ENCODE results near the gene LRRC71.

DNA sequence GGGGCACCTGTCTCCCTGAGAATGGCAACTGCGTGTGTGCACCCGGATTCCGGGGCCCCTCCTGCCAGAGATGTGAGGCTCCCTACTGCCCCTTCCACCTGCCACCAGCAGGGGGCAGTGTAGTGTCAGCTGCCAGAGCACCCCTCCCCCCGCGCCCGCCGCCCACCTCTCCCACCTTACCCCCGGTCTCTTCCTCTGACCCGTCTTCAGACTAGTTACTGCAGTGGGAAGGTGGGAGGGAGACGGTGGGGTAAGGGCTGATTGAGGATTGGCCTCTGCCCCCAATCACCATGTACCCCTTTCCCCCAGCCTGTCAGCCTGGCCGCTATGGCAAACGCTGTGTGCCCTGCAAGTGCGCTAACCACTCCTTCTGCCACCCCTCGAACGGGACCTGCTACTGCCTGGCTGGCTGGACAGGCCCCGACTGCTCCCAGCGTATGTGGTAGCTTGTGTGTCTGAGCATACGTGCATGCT lies 10.1 kb upstream of the LRRC71 start:
- TF ChIP-seq POLR2A (IDR thresholded peaks at IDR 0.05; ENCODE audit: low read length), result no peak
- no peak for TF ChIP-seq GATA1 (IDR thresholded peaks at IDR 0.05; ENCODE audit: low read depth, low read length)

Data from erythroblast (primary cell).